Urinary bladder (tissue), 4 donors: ENCODE data around the gene PRRG2. TPM values are rescaled to one million over a fixed set of nuclear protein-coding genes. Genes with fewer than 3 reads are reported as not detected.

Experiments
- DNase-seq: peaks from one replicate; pipeline ENCODE4 v3.0.0-alpha.2; 2015; ENCODE audit errors: extremely low spot score
- H3K27ac ChIP-seq: one replicate; pipeline ENCODE4 v1.5.1; 2013; ENCODE audit warnings: low read depth, mild to moderate bottlenecking, moderate library complexity
- H3K36me3 ChIP-seq: one replicate; pipeline ENCODE4 v1.6.1; 2013; ENCODE audit warnings: mild to moderate bottlenecking, moderate library complexity; ENCODE audit not compliant: insufficient read depth
- H3K4me1 ChIP-seq: one replicate; pipeline ENCODE4 v1.6.1; 2013; ENCODE audit warnings: mild to moderate bottlenecking, moderate library complexity; ENCODE audit not compliant: insufficient read depth
- H3K4me3 ChIP-seq: one replicate; pipeline ENCODE4 v1.5.1; 2013; ENCODE audit warnings: low read depth, low read length
- WGBS: extraction: QIAGEN DNeasy Blood & Tissue Kit; methylation state at CpG from one replicate; pipeline ENCODE4 v1.1.7; 2013; 5-methylcytosine and 5-hydroxymethylcytosine counted together
- polyA plus RNA-seq: library from polyadenylated mRNA; stranded (reverse); fragments of 200-250 nt; gene quantifications from one replicate; pipeline ENCODE4 v1.2.3, GENCODE V29; 2013
- total RNA-seq: library from RNA; depleted of rRNA; stranded (reverse); fragments of >200 nt; gene quantifications from one replicate; pipeline ENCODE4 v1.2.3, GENCODE V29; 2014
- donor health status: healthy with polysubstance abuse.
- donor health status: healthy.

Gene PRRG2
- 1.6 TPM for total RNA-seq
- 3.6 TPM for polyA plus RNA-seq

- WGBS = 23% methylated on average over 15 of the region's 15 CpGs
- Histone ChIP-seq H3K4me3 (peak within 1 kb of the TSS; percentile 53), H3K4me1 (no peaks in the 10 kb centered on the region), H3K36me3 (no peaks in the 10 kb centered on the region), H3K27ac (peak within 1 kb of the TSS; percentile 26)
- DNase-seq = no peak
These were observed at the start of gene PRRG2 for GRCh38 chr19:49581007-49581508. Gene PRRG2, plus strand, starts transcription at chr19:49581316. Its CDS starts 1,904 bp downstream, at chr19:49583220.

- peak overlapping the region; percentile 56 for H3K4me3 ChIP-seq
- no peak for DNase-seq
- no peaks in the 10 kb centered on the region for H3K36me3 ChIP-seq
- 7% methylated on average over 87 of the region's 87 CpGs for WGBS
- no peak overlapping the region for H3K27ac ChIP-seq
- no peaks in the 10 kb centered on the region for H3K4me1 ChIP-seq
These were observed 47.3 kb upstream of the PRRG2 start for GRCh38 chr19:49533551-49534488.

DNA sequence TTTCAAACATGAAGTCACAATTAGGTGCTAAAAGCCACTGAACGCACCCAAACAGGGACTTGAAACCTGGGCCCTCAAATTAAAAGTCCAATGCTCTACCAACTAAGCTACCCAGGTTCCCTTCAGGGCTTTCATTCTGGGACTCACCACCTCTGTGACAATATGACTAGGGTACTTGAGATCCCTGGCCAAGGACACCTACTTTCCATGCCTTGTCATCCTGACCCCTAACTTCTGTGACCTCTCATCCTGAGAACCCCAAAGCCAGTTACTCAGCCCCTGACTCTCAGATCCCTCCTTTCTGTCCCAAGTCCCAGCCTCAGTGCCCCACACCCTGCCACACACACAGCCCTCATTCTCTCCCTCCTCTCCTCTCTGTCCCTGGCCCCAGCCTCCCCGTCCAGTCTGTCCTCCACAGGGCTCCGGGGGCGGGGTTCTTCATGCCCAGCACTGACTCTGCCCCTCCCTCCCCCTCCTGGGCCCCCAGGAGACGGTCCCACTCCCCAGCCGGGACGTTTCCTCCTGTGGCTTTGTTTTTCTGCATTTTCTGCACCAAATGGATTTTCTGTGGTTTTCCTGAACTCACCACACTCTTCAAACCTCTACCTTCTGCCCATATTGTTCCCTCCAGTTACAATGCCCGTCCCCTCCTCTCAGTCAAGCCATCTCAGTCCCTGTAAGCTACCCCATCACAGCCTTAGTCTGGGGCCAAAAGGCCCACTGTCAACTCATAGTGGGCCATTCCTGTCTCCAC, 46.3 kb upstream of the PRRG2 start:
- WGBS = 66% methylated on average over 8 of the region's 8 CpGs
- Histone ChIP-seq H3K4me1 (no peaks in the 10 kb centered on the region), H3K36me3 (no peaks in the 10 kb centered on the region), H3K4me3 (no peak overlapping the region), H3K27ac (no peak overlapping the region)
- DNase-seq = no peak

DNA sequence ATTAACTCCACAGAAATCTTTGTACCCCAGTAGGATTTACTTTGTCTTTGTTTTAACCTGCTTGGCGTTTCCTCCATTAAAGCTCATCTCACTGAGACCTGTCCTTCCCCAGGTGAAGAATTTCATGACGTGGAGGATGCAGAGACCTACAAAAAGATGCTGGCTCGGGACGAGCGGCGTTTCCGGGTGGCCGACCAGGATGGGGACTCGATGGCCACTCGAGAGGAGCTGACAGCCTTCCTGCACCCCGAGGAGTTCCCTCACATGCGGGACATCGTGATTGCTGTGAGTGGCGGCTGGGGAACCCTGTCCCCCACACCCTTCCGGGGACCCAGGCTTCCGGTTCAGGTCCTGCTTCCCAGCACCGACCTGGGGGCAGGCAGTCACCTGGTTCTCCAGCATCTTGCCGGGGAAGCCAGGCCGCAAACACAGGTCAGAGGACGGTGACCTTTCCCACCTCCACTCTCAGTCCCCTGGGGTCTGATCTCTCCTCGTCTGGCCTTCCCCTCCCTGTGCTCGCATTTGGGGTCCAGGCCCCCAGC, 44.1 kb upstream of the PRRG2 start:
- Histone ChIP-seq H3K4me1 (no peaks in the 10 kb centered on the region), H3K4me3 (no peak overlapping the region), H3K27ac (no peak overlapping the region), H3K36me3 (no peaks in the 10 kb centered on the region)
- no peak for DNase-seq
- 90% methylated on average over 22 of the region's 22 CpGs for WGBS

GRCh38 chr19:49538643-49539042, 42.5 kb upstream of the PRRG2 start:
- DNase-seq = no peak
- no peak overlapping the region for H3K27ac ChIP-seq
- no peak overlapping the region for H3K4me3 ChIP-seq
- H3K4me1 ChIP-seq = no peaks in the 10 kb centered on the region
- no peaks in the 10 kb centered on the region for H3K36me3 ChIP-seq
- WGBS = 70% methylated on average over 5 of the region's 5 CpGs

- H3K4me3 ChIP-seq = no peak overlapping the region
- 94% methylated on average over 13 of the region's 13 CpGs for WGBS
- no peak overlapping the region for H3K27ac ChIP-seq
These were observed 41.7 kb upstream of the PRRG2 start for GRCh38 chr19:49539192-49539952.

GRCh38 chr19:49541914-49542313, 39.2 kb upstream of the PRRG2 start:
- Histone ChIP-seq H3K36me3 (no peaks in the 10 kb centered on the region), H3K27ac (no peak overlapping the region), H3K4me1 (no peaks in the 10 kb centered on the region), H3K4me3 (no peak overlapping the region)
- no peak for DNase-seq
- WGBS = 92% methylated on average over 6 of the region's 6 CpGs

More at GRCh38 chr19:49539192-49539952, 41.7 kb upstream of the PRRG2 start:
- no peaks in the 10 kb centered on the region for H3K4me1 ChIP-seq
- no peak for DNase-seq
- H3K36me3 ChIP-seq = no peaks in the 10 kb centered on the region

DNA sequence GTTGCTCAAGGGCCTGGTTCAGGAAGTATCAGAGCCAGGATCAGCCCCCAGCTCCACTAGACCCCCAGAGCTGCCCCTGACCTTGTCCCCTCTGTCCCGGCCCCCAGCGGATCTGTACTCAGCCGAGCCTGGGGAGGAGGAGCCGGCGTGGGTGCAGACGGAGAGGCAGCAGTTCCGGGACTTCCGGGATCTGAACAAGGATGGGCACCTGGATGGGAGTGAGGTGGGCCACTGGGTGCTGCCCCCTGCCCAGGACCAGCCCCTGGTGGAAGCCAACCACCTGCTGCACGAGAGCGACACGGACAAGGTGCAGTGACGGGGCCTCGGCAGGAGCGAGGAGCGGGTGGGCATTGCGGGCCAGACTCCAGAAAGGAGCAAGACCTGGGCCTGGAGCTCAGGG, 38.7 kb upstream of the PRRG2 start:
- Histone ChIP-seq H3K36me3 (no peaks in the 10 kb centered on the region), H3K4me1 (no peaks in the 10 kb centered on the region), H3K4me3 (no peak overlapping the region), H3K27ac (no peak overlapping the region)
- 83% methylated on average over 16 of the region's 16 CpGs for WGBS
- no peak for DNase-seq

- DNase-seq = no peak
- no peaks in the 10 kb centered on the region for H3K36me3 ChIP-seq
- no peak overlapping the region for H3K4me3 ChIP-seq
- 84% methylated on average over 14 of the region's 14 CpGs for WGBS
- no peaks in the 10 kb centered on the region for H3K4me1 ChIP-seq
- H3K27ac ChIP-seq = no peak overlapping the region
These were observed 38.1 kb upstream of the PRRG2 start for GRCh38 chr19:49543032-49543431.

DNA sequence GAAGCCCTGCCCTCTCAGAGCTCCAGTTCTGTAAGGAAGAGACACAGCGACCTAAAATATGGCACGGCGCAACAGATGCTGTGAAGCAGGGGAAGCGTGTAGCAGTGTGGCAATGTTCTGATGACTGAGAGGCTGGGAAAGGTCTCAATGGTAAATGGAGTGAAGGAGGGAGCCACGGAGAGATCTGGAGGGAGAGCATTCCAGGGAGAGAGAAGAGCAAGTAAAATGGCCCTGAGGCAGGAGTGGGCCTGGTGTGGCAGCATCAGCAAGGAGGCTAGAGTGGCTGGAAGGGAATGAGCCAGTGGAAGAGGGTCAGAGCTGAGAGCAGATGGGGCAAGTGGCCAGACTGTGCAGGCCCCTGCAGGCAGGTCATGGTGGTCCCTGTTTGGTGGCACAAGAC, 37.0 kb upstream of the PRRG2 start:
- no peak for DNase-seq
- no peak overlapping the region for H3K4me3 ChIP-seq
- no peak overlapping the region for H3K27ac ChIP-seq
- 75% methylated on average over 5 of the region's 5 CpGs for WGBS
- no peaks in the 10 kb centered on the region for H3K4me1 ChIP-seq
- H3K36me3 ChIP-seq = no peaks in the 10 kb centered on the region

- H3K27ac ChIP-seq = no peak overlapping the region
These were observed 34.1 kb upstream of the PRRG2 start for GRCh38 chr19:49546825-49547565.

DNA sequence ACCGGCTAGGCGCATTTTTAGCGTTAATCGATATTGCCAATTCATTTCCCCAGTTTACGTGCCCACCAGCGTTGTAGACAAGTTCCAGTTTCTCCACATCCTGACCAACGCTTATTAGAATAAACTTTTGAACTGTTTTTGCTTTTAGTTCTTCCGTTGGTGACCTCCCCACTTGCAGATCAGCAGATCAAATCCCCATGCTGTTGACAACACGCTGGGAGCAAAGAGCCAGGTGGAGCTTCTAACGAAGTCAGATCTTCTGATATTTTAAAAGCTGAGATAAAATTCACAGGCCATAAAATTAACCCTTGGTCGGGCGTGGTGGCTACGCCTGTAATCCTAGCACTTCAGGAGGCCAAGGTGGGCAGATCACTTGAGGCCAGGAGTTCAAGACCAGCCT, 32.1 kb upstream of the PRRG2 start:
- H3K36me3 ChIP-seq = no peaks in the 10 kb centered on the region
- no peaks in the 10 kb centered on the region for H3K4me1 ChIP-seq
- no peak overlapping the region for H3K4me3 ChIP-seq
- no peak overlapping the region for H3K27ac ChIP-seq
- 67% methylated on average over 13 of the region's 13 CpGs for WGBS
- no peak for DNase-seq

More at GRCh38 chr19:49546825-49547565, 34.1 kb upstream of the PRRG2 start:
- WGBS = 12% methylated on average over 9 of the region's 9 CpGs
- Histone ChIP-seq H3K36me3 (no peaks in the 10 kb centered on the region), H3K4me3 (no peak overlapping the region), H3K4me1 (no peaks in the 10 kb centered on the region)
- DNase-seq = peak; percentile 89
